LNCaP clone FGC (cell line): ENCODE results near the gene MRGPRD.

ENCODE experiments used
- DNase-seq: peaks from one replicate; pipeline ENCODE4 v3.0.0-alpha.2; 2011; ENCODE audit warnings: low read depth
- H3K4me3 ChIP-seq: 2 replicates; pipeline ENCODE4 v1.5.1; 2011; ENCODE audit warnings: mild to moderate bottlenecking, low read depth, low read length, control low read depth
- CTCF ChIP-seq: IDR thresholded peaks from 2 replicates; pipeline ENCODE4 v1.5.1; 2012; ENCODE audit warnings: mild to moderate bottlenecking; ENCODE audit not compliant: control insufficient read depth, insufficient read depth; ENCODE audit errors: extremely low read depth

MRGPRD gene

GRCh38 chr11:69011624-69012091 lies 30.9 kb upstream of the MRGPRD start:
- no peak for DNase-seq
- H3K4me3 ChIP-seq: no peak overlapping the region
- TF ChIP-seq CTCF: no peak

DNA sequence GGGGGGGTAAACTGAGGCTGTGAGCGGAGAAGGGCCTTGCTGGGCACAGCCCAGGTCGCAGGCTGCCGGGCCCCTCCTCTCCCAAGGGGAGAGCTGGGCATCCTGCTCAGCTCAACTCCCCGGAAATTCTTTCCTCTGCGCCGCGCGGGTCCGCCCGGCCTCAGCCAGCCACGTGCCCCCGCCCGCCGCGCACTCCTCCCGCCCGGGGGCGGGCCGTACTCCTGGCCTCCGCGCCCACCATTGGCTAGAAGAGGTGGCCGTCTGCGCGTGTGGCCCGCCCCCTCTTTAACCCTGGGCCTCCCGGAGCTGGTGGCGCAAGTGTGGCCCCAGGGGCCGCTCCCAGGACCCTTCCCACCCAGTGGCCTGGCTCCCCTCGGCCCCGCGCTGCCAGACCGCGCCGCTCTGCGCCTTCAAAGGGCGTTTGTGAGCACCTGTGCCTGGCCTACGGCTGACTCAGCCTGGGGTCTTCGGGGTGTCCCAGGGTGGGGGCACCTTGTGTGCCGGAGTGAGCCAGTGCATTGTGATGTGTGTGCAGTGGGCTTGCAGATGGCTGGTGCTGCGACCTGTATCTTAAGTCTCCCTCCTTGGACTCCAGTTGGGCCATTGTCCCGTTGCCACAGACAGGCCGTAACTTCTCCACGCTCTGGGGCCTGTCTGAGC lies 30.3 kb upstream of the MRGPRD start:
- H3K4me3 ChIP-seq: no peak overlapping the region
- DNase-seq: no peak
- no peak for TF ChIP-seq CTCF

DNA sequence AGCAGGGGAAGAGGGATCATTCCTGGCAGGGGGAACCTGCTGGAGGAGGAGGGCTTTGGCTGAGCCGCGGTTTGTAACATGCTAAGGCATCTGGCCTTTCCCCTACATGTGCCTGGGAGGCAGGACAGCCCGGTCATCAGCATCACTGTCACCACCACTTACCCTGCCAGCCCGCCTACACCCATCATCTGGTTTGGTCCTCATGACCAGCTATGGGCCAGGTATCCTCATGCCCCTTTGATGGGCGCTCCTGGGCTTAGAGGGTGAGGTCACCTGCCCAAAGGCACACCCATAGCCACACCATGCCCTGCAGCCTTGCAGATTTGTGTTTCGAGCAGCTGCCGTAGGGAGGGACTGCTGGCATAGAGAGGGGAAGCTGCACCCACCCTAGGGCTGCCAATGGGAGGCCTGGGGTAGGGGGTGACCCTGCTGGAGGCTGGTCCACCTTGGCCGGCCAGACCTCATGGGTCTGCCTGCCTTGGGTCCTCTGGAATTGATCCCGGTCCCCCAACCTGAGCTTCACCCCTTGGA lies 29.6 kb upstream of the MRGPRD start:
- no peak for DNase-seq
- no peak overlapping the region for H3K4me3 ChIP-seq
- TF ChIP-seq CTCF: no peak

- H3K4me3 ChIP-seq: no peak overlapping the region
- DNase-seq: no peak
- TF ChIP-seq CTCF: no peak
These were observed 28.8 kb upstream of the MRGPRD start for GRCh38 chr11:69009441-69010211.

DNA sequence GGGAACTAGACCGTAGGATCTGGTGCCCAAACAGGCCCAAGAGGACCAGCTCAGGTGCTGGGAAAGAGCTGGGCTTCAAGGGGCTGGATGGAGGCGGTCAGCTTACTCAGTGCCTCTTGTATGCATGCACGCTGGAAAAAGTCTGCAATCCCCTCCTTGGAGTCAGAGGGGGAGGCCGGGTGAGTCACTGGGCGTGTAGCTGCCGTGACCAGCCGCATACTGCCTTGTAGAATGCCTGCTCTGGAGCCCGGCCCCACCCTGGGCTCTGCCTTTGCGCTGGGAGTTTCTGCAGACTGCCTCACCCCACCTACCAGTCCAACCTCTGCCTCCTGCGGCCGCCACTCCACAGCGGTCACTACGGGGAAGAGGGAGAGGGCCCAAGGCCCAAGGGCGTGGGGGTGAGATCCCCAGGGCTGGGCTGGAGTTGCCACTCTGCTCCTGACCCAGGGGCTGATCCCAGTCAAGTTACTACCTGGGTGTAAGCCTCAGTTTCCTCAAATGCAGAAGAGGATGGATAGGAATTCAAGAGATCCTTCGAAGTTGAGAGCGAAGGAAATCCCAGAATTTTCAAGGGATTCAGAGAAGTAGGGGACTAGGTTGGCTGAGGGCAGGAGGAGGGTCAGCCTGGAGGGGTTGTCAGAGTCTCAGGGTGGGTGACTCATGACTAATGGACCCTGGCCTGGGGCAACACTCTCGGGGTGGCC lies 28.1 kb upstream of the MRGPRD start:
- no peak overlapping the region for H3K4me3 ChIP-seq
- DNase-seq: no peak
- no peak for TF ChIP-seq CTCF

DNA sequence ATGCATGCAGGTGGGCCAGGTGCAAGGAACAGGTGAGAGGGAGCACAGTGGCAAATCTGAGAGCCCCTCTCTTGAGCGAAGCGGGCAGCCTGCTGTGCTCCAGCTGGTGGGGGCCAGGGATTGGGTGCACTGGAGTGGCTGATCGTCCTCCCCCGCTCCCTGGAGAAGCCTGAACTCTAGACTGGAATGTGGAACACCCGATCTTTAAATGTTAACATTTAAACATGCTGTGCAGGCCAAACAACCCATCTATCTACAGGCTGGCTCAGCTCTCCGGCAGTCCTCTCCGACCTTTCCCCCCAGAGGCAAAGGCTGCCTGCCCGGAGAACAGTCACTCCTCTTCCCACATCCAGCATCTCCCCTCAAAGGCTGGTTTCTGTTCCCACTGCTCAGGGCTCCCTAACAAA lies 27.2 kb upstream of the MRGPRD start:
- H3K4me3 ChIP-seq: no peak overlapping the region
- no peak for TF ChIP-seq CTCF
- DNase-seq: no peak
